Upper lobe of left lung (tissue), 6 donors: ENCODE data around the gene PEX7. TPM values are rescaled to one million over a fixed set of nuclear protein-coding genes. Genes with fewer than 3 reads are reported as not detected.

ENCODE experiments used
- ATAC-seq, 2 donors: fragments of 200-7000 bp; cut with Tn5 transposase; one replicate each; pipeline ENCODE4 v1.9.1; 2022; ENCODE audit warnings: mild to moderate bottlenecking in 2 of 2, moderate library complexity in 2 of 2; ENCODE audit not compliant: low FRiP score in 2 of 2
- DNase-seq, 2 donors: peaks; one replicate each; pipeline ENCODE4 v3.0.0-alpha.2; 2019 to 2020
- H3K27ac ChIP-seq, 4 donors: fragments of 200-600 bp; sonication (generic); one replicate each; pipeline ENCODE4 v1.5.1; 2016 to 2019
- H3K27me3 ChIP-seq, 4 donors: fragments of 200-600 bp; sonication (generic); one replicate each; pipeline ENCODE4 v1.5.1; 2017 to 2019
- H3K36me3 ChIP-seq, 4 donors: fragments of 200-600 bp; sonication (generic); one replicate each; pipeline ENCODE4 v1.5.1; 2016 to 2019
- H3K4me1 ChIP-seq, 4 donors: fragments of 200-600 bp; sonication (generic); one replicate each; pipeline ENCODE4 v1.5.1; 2018 to 2019
- H3K4me3 ChIP-seq, 4 donors: fragments of 200-600 bp; sonication (generic); one replicate each; pipeline ENCODE4 v1.5.1; 2017 to 2019; ENCODE audit warnings: mild to moderate bottlenecking in 2 of 4, moderate library complexity in 1 of 4
- H3K9me3 ChIP-seq, 4 donors: fragments of 200-600 bp; sonication (generic); one replicate each; pipeline ENCODE4 v1.5.1; 2018 to 2019
- CTCF ChIP-seq, 6 experiments: fragments of 450-650 bp in 4 of 6; fragments of 200-600 bp in 2 of 6; sonication (generic) in 2 of 6; IDR thresholded peaks; one replicate each; pipeline ENCODE4 v1.5.1; 2016 to 2019; ENCODE audit warnings: antibody characterized with exemption in 6 of 6
- EP300 ChIP-seq, 4 donors: sonication (generic); formaldehyde crosslinking; IDR thresholded peaks; one replicate each; pipeline ENCODE4 v1.5.1; 2017; ENCODE audit warnings: antibody characterized with exemption in 4 of 4, control low read depth in 2 of 4
- POLR2A ChIP-seq, 4 donors: fragments of 450-650 bp; IDR thresholded peaks; one replicate each; pipeline ENCODE4 v1.5.1; 2016 to 2017; ENCODE audit warnings: antibody characterized with exemption in 4 of 4, mild to moderate bottlenecking in 2 of 4
- POLR2AphosphoS5 ChIP-seq, 2 donors: sonication (generic); formaldehyde crosslinking; IDR thresholded peaks; one replicate each; pipeline ENCODE4 v1.5.1; 2017; ENCODE audit warnings: antibody characterized with exemption in 2 of 2
- WGBS, 2 donors: methylation state at CpG; one replicate each; pipeline ENCODE4 v1.1.5; 2017 to 2018; 5-methylcytosine and 5-hydroxymethylcytosine counted together
- total RNA-seq, 6 donors: library from RNA; depleted of rRNA in 4 of 6; stranded (reverse); fragments of >200 nt in 4 of 6; gene quantifications; one replicate each; pipeline versions ENCODE4 v1.1.0 to v1.2.1, GENCODE V29; 2016 to 2021
- donor health status: DM: no; HTN: no; CAD: no; lungs with moderate emphysema.
- donor health status: DM: no; HTN: yes; CAD: no; lungs with severe emphysema.

PEX7 gene
- total RNA-seq, 6 donors from 2014 or later: 6.7 to 11.7 (median 9.7) TPM

DNA sequence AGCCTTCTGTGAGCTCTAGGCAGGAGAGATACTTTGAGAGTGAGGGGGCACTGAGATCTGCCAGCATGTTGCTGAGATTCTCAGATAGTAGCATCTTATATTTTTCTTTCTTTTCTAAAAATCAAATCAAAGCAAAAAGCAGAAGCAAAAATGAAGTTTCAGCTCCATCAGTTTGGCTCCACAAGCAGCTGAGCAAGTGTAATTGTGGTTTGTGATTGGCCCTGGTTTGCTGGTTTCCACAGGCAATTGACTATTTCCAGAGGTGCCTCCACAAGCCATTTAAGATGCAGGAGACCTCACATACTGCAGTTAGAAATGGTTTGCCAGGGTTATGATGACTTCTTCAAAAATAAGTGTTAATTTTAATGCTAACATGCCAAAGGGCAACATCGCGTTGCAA is 104.0 kb downstream of the PEX7 start:
- peaks cover 0 to 29% (median 24%) of the 10 kb centered on the region in 4 donors for H3K27me3 ChIP-seq
- H3K4me1 ChIP-seq: peaks cover 21 to 26% (median 24%) of the 10 kb centered on the region in 4 donors
- no peaks in the 10 kb centered on the region for H3K9me3 ChIP-seq
- H3K4me3 ChIP-seq: no peak overlapping the region
- WGBS, 2 donors: 93 to 96% methylated on average over 2 of the region's 2 CpGs
- no peak overlapping the region for H3K27ac ChIP-seq
- no peak for ATAC-seq
- TF ChIP-seq POLR2AphosphoS5 (IDR thresholded peaks at IDR 0.05): no peak
- no peak for TF ChIP-seq EP300 (IDR thresholded peaks at IDR 0.05)
- TF ChIP-seq POLR2A (IDR thresholded peaks at IDR 0.05): no peak
- no peak for TF ChIP-seq CTCF (IDR thresholded peaks at IDR 0.05)
- no peaks in the 10 kb centered on the region for H3K36me3 ChIP-seq
- no peak for DNase-seq

DNA sequence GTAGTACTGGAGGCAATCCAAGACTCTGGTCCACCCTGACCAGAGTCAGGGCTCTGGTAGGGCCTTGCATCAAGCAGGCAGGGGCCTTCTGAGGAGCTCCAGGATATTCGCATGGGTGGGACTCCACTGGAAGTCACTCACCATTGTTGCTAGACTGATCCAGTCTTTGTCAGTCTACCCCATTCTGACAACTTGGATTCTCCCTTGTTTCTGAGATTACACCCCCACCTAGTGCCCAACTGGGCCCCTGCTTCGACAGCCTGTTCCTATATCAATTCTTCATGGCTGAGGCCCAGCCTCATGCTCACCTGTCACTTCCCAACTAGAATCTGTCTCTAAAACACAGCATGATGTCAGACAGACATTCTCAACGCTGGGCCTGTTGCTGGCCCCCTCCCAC is 104.9 kb downstream of the PEX7 start:
- Histone ChIP-seq H3K27ac (no peak overlapping the region), H3K36me3 (no peaks in the 10 kb centered on the region), H3K9me3 (no peaks in the 10 kb centered on the region), H3K27me3 (peaks cover 0 to 20% (median 14%) of the 10 kb centered on the region in 4 donors), H3K4me1 (peaks cover 12 to 17% (median 15%) of the 10 kb centered on the region in 4 donors), H3K4me3 (no peak overlapping the region)
- ATAC-seq (no peak), DNase-seq (no peak)
- 66 to 70% methylated on average over 3 of the region's 3 CpGs for WGBS, 2 donors
- TF ChIP-seq POLR2A (IDR thresholded peaks at IDR 0.05) (no peak), EP300 (IDR thresholded peaks at IDR 0.05) (no peak), POLR2AphosphoS5 (IDR thresholded peaks at IDR 0.05) (no peak), CTCF (IDR thresholded peaks at IDR 0.05) (no peak)

GRCh38 chr6:136930528-136930927 is 108.1 kb downstream of the PEX7 start:
- no peak for DNase-seq
- 90 to 92% methylated on average over 4 of the region's 4 CpGs for WGBS, 2 donors
- no peak overlapping the region for H3K27ac ChIP-seq
- H3K4me1 ChIP-seq: no peaks in the 10 kb centered on the region
- H3K4me3 ChIP-seq: no peak overlapping the region
- no peaks in the 10 kb centered on the region for H3K36me3 ChIP-seq
- H3K9me3 ChIP-seq: no peaks in the 10 kb centered on the region
- no peaks in the 10 kb centered on the region for H3K27me3 ChIP-seq
- ATAC-seq: no peak
- no peak for TF ChIP-seq EP300 (IDR thresholded peaks at IDR 0.05)
- no peak for TF ChIP-seq POLR2A (IDR thresholded peaks at IDR 0.05)
- TF ChIP-seq CTCF (IDR thresholded peaks at IDR 0.05): no peak
- TF ChIP-seq POLR2AphosphoS5 (IDR thresholded peaks at IDR 0.05): no peak

DNA sequence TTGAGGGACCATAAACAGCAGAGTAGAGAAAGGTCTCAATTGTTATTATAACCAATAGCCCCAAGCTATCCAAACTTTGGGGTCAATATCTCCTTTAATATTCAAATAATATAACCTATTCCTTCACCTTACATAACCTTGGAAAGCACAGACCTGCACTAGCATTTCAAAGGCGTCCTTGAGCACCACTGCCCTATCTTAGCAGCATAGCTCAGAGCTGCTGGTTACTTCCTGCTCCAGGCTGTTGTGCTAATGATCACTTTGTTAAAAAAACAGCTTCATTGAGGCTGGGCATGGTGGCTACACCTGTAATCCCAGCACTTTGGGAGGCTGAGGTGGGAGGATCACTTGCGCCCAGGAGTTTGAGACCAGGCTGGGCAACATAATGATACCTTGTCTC is 110.2 kb downstream of the PEX7 start:
- ATAC-seq: no peak

More for the DNA sequence above, 110.2 kb downstream of the PEX7 start:
- H3K36me3 ChIP-seq: no peaks in the 10 kb centered on the region
- TF ChIP-seq CTCF (IDR thresholded peaks at IDR 0.05) (no peak), EP300 (IDR thresholded peaks at IDR 0.05) (no peak), POLR2A (IDR thresholded peaks at IDR 0.05) (no peak), POLR2AphosphoS5 (IDR thresholded peaks at IDR 0.05) (no peak)
- WGBS, 2 donors: 79 to 88% methylated on average over 2 of the region's 2 CpGs
- H3K27me3 ChIP-seq: no peaks in the 10 kb centered on the region
- no peak overlapping the region for H3K4me3 ChIP-seq
- no peak overlapping the region for H3K27ac ChIP-seq
- H3K9me3 ChIP-seq: no peaks in the 10 kb centered on the region
- no peak for DNase-seq
- no peaks in the 10 kb centered on the region for H3K4me1 ChIP-seq
